A549 (cell line): ENCODE measurements around the gene TCP11L2.

Source experiments
- CTCF ChIP-seq: fragments of >200 bp; sonication (Bioruptor Twin); formaldehyde crosslinking; IDR thresholded peaks from 3 replicates; pipeline ENCODE4 v1.5.1; 2016
- HDAC2 ChIP-seq: fragments of 200-600 bp; sonication (generic); IDR thresholded peaks from 2 replicates; pipeline ENCODE4 v1.6.1; 2016
- KDM1A ChIP-seq: fragments of 200-600 bp; sonication (generic); IDR thresholded peaks from 2 replicates; pipeline ENCODE4 v1.6.1; 2016; ENCODE audit warnings: low read depth, mild to moderate bottlenecking
- MYC ChIP-seq: IDR thresholded peaks from 2 replicates; pipeline ENCODE4 v1.6.1; 2012; ENCODE audit warnings: mild to moderate bottlenecking, inconsistent platforms, low read length, improper control_type of control experiment, borderline replicate concordance
- POLR2A ChIP-seq: IDR thresholded peaks from 2 replicates; pipeline ENCODE4 v1.6.1; 2012; ENCODE audit warnings: mild to moderate bottlenecking, low read length
- RFX5 ChIP-seq: fragments of 450-650 bp; IDR thresholded peaks from 2 replicates; pipeline ENCODE4 v1.7.1; 2014; ENCODE audit warnings: antibody characterized with exemption, mild to moderate bottlenecking, moderate library complexity
- SMC3 ChIP-seq: fragments of >200 bp; sonication (Bioruptor Twin); formaldehyde crosslinking; IDR thresholded peaks from 3 replicates; pipeline ENCODE4 v1.6.1; 2018; ENCODE audit warnings: inconsistent platforms

- no peak for TF ChIP-seq CTCF
- TF ChIP-seq KDM1A, result no peak
- no peak for TF ChIP-seq MYC
- no peak for TF ChIP-seq HDAC2
- TF ChIP-seq SMC3, result no peak
- TF ChIP-seq RFX5, result no peak
- no peak for TF ChIP-seq POLR2A
These were observed 38.7 kb downstream of the TCP11L2 start for GRCh38 chr12:106341086-106341877.
